GM21786 (cell line): ENCODE measurements around the gene MAN2B1.
"Not testable (repeated sequence)": the region's sequence is repeated elsewhere in the genome, so short reads cannot be mapped to it uniquely, and the experiment has no call there.

Experiments
- ATAC-seq: cut with Tn5 transposase; IDR thresholded peaks from one replicate; pipeline ENCODE4 v1.9.1; 2021; ENCODE audit not compliant: unreplicated experiment

MAN2B1 gene

GRCh38 chr19:12666265-12667048 lies at the start of gene MAN2B1, which contains the start of gene WDR83:
TSS of gene MAN2B1 (minus strand) at chr19:12666742. CDS start at chr19:12666701, 41 bp downstream.
TSS of gene WDR83 (plus strand) at chr19:12666807. CDS start at chr19:12669791, 2,984 bp downstream.
- peak; percentile 63 for ATAC-seq

- no peak for ATAC-seq
Observed at GRCh38 chr19:12715929-12716328, 49.4 kb upstream of the MAN2B1 start.

- ATAC-seq, result no peak
Observed at GRCh38 chr19:12715102-12715501, 48.6 kb upstream of the MAN2B1 start.

- not testable (repeated sequence) for ATAC-seq
Observed at GRCh38 chr19:12713304-12713703, 46.8 kb upstream of the MAN2B1 start.

DNA sequence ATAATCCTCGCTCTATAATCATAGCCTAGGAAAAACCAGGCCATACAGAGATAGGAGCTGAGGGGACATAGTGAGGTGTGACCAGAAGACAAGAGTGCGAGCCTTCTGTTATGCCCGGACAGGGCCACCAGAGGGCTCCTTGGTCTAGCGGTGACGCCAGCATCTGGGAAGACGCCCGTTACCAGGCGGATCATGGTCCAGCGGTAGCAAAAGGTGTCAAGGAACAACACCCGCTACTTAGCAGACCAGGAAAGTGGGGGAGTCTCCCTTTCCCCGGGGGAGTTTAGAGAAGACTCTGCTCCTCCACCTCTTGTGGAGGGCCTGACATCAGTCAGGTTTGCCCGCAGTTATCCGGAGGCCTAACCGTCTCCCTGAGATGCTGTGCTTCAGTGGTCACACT lies 45.5 kb upstream of the MAN2B1 start:
- not testable (repeated sequence) for ATAC-seq

DNA sequence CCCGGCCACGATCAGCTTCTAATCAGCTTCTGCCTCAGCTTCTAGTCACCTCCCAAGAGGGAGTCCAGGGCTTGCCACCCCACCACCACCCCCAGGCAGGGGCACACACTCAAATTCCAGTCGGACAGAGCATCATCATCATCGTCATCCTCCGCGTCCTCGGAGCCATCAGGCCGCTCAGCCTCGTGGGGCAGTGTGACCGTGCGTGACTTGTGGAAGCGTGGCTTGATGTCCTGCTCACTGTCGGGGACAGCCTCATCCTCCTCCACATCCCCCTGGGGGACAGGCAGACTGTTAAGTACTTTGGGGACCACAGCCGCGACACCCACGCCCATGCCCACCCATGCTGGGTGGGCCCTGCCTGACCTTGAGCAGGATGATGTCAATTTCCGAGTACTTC lies 44.6 kb upstream of the MAN2B1 start:
- no peak for ATAC-seq

GRCh38 chr19:12708641-12709040 lies 42.1 kb upstream of the MAN2B1 start:
- ATAC-seq, result no peak

- no peak for ATAC-seq
Observed at GRCh38 chr19:12706332-12706718, 39.8 kb upstream of the MAN2B1 start.

DNA sequence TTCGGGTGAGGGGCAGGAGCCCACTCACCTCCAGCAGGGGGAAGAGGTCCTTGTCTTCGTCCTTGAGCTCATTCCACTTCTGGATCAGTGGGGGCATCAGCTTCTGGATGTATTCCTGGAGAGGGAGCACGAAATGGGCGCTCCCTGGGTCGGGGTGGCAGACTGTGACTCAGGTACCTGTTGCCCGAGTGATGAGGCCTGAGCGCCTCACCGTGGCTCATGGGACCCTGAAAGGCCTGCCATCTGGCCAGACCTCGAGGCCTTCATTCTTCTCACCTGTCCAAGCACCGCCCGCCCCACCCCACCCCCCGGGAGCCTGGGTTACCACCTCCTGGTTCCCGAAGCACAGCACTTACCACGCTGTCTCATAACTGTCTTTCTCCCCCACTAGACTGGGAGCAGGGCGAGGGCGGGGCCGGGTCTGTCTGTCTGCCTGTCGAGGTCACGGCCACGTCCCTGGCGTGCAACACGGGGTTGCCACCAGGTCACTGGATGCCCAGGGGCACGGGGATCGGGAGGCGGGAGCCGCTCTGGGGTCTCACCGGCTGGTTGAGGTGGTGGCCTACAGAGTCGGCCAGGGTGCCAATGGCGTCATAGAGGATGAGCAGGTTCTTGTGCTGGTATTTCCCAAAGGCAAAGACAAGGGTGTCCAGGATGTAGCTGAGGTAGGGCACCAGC lies 39.3 kb upstream of the MAN2B1 start:
- ATAC-seq, result no peak

- ATAC-seq, result no peak
Observed at GRCh38 chr19:12705169-12705568, 38.6 kb upstream of the MAN2B1 start.

GRCh38 chr19:12703046-12703445 lies 36.5 kb upstream of the MAN2B1 start:
- no peak for ATAC-seq

GRCh38 chr19:12701596-12702282 lies 35.2 kb upstream of the MAN2B1 start:
- ATAC-seq, result no peak

DNA sequence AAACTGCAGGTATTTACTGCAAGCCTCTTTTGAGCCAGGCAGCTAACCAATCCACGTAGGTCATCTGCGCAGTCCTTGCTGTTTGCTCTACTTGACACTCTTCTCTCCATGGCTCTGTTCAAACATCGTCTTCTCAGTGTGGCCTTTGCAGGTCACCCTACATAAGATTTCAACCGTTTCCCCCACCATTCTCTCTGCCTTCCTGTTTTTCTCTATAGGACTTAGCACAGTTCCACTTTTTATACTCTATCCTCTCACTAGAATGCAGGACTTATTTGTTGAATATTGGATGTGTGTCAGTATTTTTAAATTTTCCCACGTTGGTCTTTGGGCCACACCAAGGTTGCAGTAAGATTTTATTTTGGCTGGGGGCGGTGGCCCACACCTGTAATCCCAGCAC lies 31.6 kb upstream of the MAN2B1 start:
- ATAC-seq, result no peak

- not testable (repeated sequence) for ATAC-seq
Observed at GRCh38 chr19:12697425-12697824, 30.9 kb upstream of the MAN2B1 start.

GRCh38 chr19:12696366-12697335 lies 30.1 kb upstream of the MAN2B1 start, which contains the start of gene FBXW9:
TSS of gene FBXW9 (minus strand) at chr19:12696631. CDS start at chr19:12696581, 50 bp downstream.
- ATAC-seq, result peak; percentile 75

DNA sequence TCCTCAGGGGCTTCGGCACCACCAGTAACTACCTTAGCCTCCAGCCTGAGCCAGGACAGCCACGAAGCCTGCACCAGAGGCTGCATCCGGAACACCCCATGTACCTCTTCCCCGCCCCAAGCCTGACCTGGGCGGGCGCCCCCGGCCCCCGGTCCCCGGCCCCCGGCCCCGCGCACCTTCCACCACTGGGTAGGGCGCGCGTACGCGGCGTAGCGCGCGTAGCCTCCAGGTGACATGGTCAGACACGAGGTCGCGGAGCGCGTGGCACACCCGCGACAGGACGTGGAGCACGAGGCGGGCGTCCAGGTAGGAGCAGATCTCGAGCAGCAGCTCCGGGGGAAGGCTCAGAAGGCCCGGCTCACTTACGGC lies 29.4 kb upstream of the MAN2B1 start:
- ATAC-seq, result no peak

GRCh38 chr19:12695514-12695913 lies 29.0 kb upstream of the MAN2B1 start:
- ATAC-seq, result no peak

DNA sequence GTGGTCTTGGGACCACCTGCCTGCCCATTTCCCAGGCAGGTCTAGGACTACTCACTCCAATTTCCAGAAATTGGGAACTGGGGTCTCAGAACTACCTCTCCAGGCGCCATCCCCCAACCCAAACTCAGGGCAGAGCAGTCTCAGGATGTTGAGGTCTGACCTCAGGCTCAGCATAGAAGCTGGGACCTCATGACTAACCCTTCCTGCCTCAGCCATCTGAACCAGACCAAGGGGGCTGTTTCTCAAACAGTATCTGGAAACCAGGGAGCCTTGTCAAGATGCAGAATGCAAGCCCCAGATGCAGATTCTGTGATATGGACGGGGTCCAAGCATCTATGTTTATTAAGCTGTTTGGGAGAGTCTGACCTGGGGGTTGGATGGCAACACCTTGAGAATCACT lies 28.6 kb upstream of the MAN2B1 start:
- no peak for ATAC-seq

DNA sequence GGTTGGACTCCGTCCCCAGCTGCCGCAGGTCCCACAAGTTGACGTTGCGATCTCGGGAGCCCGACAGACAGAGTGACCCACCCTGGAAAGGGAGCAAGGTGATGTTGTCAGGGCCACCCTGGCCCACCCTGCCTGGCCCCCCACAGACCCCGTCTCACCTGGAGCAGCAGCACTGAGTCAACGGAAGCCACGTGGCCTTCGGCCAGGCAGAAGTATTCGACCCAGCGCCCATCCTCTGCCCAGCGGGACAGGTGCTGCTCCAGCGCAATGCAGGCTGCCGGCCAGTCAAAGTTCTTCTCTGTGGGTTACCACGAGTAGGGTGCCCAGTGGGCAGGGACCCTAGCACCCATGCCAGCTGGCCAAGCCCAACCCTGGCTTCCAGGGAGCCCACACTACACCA lies 28.1 kb upstream of the MAN2B1 start:
- ATAC-seq, result no peak

- no peak for ATAC-seq
Observed at GRCh38 chr19:12692960-12693359, 26.4 kb upstream of the MAN2B1 start.
